CD4-positive, alpha-beta memory T cell (primary cell): ENCODE measurements around the gene SCD5. TPM values are rescaled to one million over a fixed set of nuclear protein-coding genes. Genes with fewer than 3 reads are reported as not detected.

Experiments
- CTCF ChIA-PET: fragments of 350-600 bp; sonication (Branson Sonifier 250); formaldehyde crosslinking; loops from one replicate; lab custom pipeline; 2021; ENCODE audit warnings: inconsistent platforms; ENCODE audit not compliant: partially characterized antibody; lab: Charles Lee
- POLR2A ChIA-PET: fragments of 350-600 bp; sonication (Branson Sonifier 250); formaldehyde crosslinking; loops from one replicate; lab custom pipeline; 2021; ENCODE audit not compliant: partially characterized antibody; lab: Charles Lee
- DNase-seq, 5 donors: peaks; one replicate each; pipeline versions ENCODE4 v3.0.0 to v3.0.0-alpha.2; 2020 to 2022; ENCODE audit warnings: mixed read lengths in 1 of 5
- H3K27ac ChIP-seq: one replicate; pipeline ENCODE4 v1.7.0; 2013; ENCODE audit warnings: low read depth, low read length
- H3K27me3 ChIP-seq: 2 replicates; pipeline ENCODE4 v1.7.0; 2013; ENCODE audit warnings: mild to moderate bottlenecking, low read length, moderate library complexity; ENCODE audit not compliant: insufficient read depth
- H3K36me3 ChIP-seq: 2 replicates; pipeline ENCODE4 v1.7.0; 2013; ENCODE audit warnings: mild to moderate bottlenecking, low read length, moderate library complexity; ENCODE audit not compliant: insufficient read depth
- H3K4me1 ChIP-seq: 2 replicates; pipeline ENCODE4 v1.7.0; 2013; ENCODE audit warnings: mild to moderate bottlenecking, low read length, moderate library complexity; ENCODE audit not compliant: insufficient read depth
- H3K4me3 ChIP-seq, 2 donors: one replicate each; pipeline ENCODE4 v1.7.0; 2013; ENCODE audit warnings: low read length in 2 of 2, mild to moderate bottlenecking in 1 of 2
- H3K9me3 ChIP-seq, 2 donors: one replicate each; pipeline ENCODE4 v1.7.0; 2013; ENCODE audit warnings: low read length in 2 of 2, control low read depth in 1 of 2; ENCODE audit not compliant: control insufficient read depth in 1 of 2
- H3K27ac Mint-ChIP-seq, 7 donors: one replicate each; pipeline ENCODE4 v1.8.0; 2020 to 2021; ENCODE audit warnings: mixed read lengths in 7 of 7, mild to moderate bottlenecking in 6 of 7, inconsistent platforms in 3 of 7, moderate library complexity in 3 of 7
- H3K27me3 Mint-ChIP-seq, 2 donors: one replicate each; pipeline ENCODE4 v1.8.0; 2020 to 2021; ENCODE audit warnings: mixed read lengths in 2 of 2
- H3K36me3 Mint-ChIP-seq, 2 donors: one replicate each; pipeline ENCODE4 v1.8.0; 2020 to 2021; ENCODE audit warnings: mixed read lengths in 2 of 2, inconsistent platforms in 1 of 2, mild to moderate bottlenecking in 1 of 2
- H3K4me1 Mint-ChIP-seq, 4 donors: one replicate each; pipeline ENCODE4 v1.8.0; 2020 to 2021; ENCODE audit warnings: mixed read lengths in 4 of 4, mild to moderate bottlenecking in 1 of 4
- H3K4me3 Mint-ChIP-seq, 8 donors: one replicate each; pipeline ENCODE4 v1.8.0; 2020 to 2021; ENCODE audit warnings: mixed read lengths in 8 of 8, mild to moderate bottlenecking in 7 of 8, moderate library complexity in 6 of 8, inconsistent platforms in 3 of 8
- H3K9me3 Mint-ChIP-seq, 8 donors: one replicate each; pipeline ENCODE4 v1.8.0; 2020 to 2021; ENCODE audit warnings: mixed read lengths in 8 of 8, mild to moderate bottlenecking in 5 of 8, inconsistent platforms in 3 of 8, moderate library complexity in 1 of 8
- intact Hi-C: fragments of 100-400 bp; cut with micrococcal nuclease; formaldehyde crosslinking; loops from one replicate; pipeline ENCODE4 v1.15.1; 2023
- polyA plus RNA-seq, 2 donors: library from polyadenylated mRNA; unstranded; fragments of 300-500 nt; fragmentation: Illumina TruSeq; gene quantifications; one replicate each; pipeline ENCODE4 v1.2.3, GENCODE V29; 2021
- total RNA-seq, 2 experiments: library from RNA; stranded (reverse); gene quantifications; one replicate each; pipeline ENCODE4 v1.2.3, GENCODE V29; 2021

SCD5 gene
- total and polyA plus RNA-seq, 4 experiments from 2014 or later, result 1.8 TPM; not detected in 3

GRCh38 chr4:82758701-82759685 lies 39.6 kb downstream of the SCD5 start:
- Mint-ChIP-seq H3K9me3 (peaks cover 0 to 7% (median 2%) of the 10 kb centered on the region in 8 donors), H3K27ac (peak overlapping the region in 1 of 7 donors; percentile 53), H3K36me3 (no peaks in the 10 kb centered on the region), H3K4me1 (no peaks in the 10 kb centered on the region), H3K4me3 (no peak overlapping the region), H3K27me3 (peaks cover 4 to 14% of the 10 kb centered on the region in 2 donors)
- Histone ChIP-seq H3K27ac (no peak overlapping the region), H3K27me3 (no peaks in the 10 kb centered on the region), H3K4me3 (no peak overlapping the region), H3K4me1 (no peaks in the 10 kb centered on the region), H3K9me3 (no peaks in the 10 kb centered on the region), H3K36me3 (no peaks in the 10 kb centered on the region)
- ChIA-PET POLR2A (no interaction called here), CTCF (no interaction called here)
- intact Hi-C loops, result no loop called here
- no peak for DNase-seq

GRCh38 chr4:82756061-82756460 lies 42.5 kb downstream of the SCD5 start:
- Histone ChIP-seq H3K27me3 (no peaks in the 10 kb centered on the region), H3K4me1 (no peaks in the 10 kb centered on the region), H3K4me3 (no peak overlapping the region), H3K36me3 (no peaks in the 10 kb centered on the region), H3K27ac (no peak overlapping the region), H3K9me3 (no peaks in the 10 kb centered on the region)
- no peaks in the 10 kb centered on the region for H3K4me1 Mint-ChIP-seq
- H3K27ac Mint-ChIP-seq, result no peak overlapping the region
- ChIA-PET CTCF (no interaction called here), POLR2A (no interaction called here)
- no peaks in the 10 kb centered on the region for H3K36me3 Mint-ChIP-seq
- DNase-seq, result no peak
- no peak overlapping the region for H3K4me3 Mint-ChIP-seq
- H3K9me3 Mint-ChIP-seq, result peaks cover 0 to 2% (median 0%) of the 10 kb centered on the region in 8 donors
- H3K27me3 Mint-ChIP-seq, result peaks cover 2 to 17% of the 10 kb centered on the region in 2 donors
- intact Hi-C loops, result no loop called here

DNA sequence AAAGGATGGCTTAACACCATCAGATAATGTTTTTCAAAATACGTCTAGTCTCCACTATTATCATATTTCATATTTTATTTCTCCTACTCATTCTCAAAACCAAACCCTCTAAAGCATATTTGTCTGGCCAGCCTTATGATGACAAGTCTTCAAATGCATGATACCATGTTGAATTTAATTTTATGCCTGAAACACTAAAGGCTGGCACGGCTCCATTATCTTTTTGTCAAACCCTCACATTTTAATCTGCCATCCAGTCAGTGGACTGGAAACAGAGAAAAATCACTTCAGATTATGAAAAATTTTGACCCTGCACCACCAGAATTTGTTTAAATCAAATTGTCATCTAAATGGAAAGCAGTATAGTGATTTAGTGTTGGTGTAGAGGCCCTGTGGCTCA lies 42.9 kb downstream of the SCD5 start:
- ChIA-PET POLR2A (no interaction called here), CTCF (no interaction called here)
- Histone ChIP-seq H3K4me3 (no peak overlapping the region), H3K27me3 (no peaks in the 10 kb centered on the region), H3K36me3 (no peaks in the 10 kb centered on the region), H3K4me1 (no peaks in the 10 kb centered on the region), H3K9me3 (no peaks in the 10 kb centered on the region), H3K27ac (no peak overlapping the region)
- Mint-ChIP-seq H3K27me3 (peaks cover 2 to 19% of the 10 kb centered on the region in 2 donors), H3K36me3 (no peaks in the 10 kb centered on the region), H3K9me3 (peaks cover 0 to 2% (median 0%) of the 10 kb centered on the region in 8 donors), H3K27ac (no peak overlapping the region), H3K4me3 (no peak overlapping the region), H3K4me1 (no peaks in the 10 kb centered on the region)
- no peak for DNase-seq
- intact Hi-C loops, result no loop called here

GRCh38 chr4:82754513-82755165 lies 44.0 kb downstream of the SCD5 start:
- Histone ChIP-seq H3K27me3 (no peaks in the 10 kb centered on the region), H3K36me3 (no peaks in the 10 kb centered on the region), H3K4me3 (no peak overlapping the region), H3K4me1 (no peaks in the 10 kb centered on the region), H3K9me3 (no peaks in the 10 kb centered on the region), H3K27ac (no peak overlapping the region)
- Mint-ChIP-seq H3K27ac (no peak overlapping the region), H3K9me3 (peaks cover 0 to 2% (median 0%) of the 10 kb centered on the region in 8 donors), H3K27me3 (peaks cover 2 to 14% of the 10 kb centered on the region in 2 donors), H3K36me3 (no peaks in the 10 kb centered on the region), H3K4me3 (no peak overlapping the region), H3K4me1 (no peaks in the 10 kb centered on the region)
- DNase-seq, result no peak
- ChIA-PET CTCF (no interaction called here), POLR2A (no interaction called here)
- intact Hi-C loops, result no loop called here

- DNase-seq, result no peak
- no peaks in the 10 kb centered on the region for H3K9me3 ChIP-seq
- no peak overlapping the region for H3K27ac ChIP-seq
- Mint-ChIP-seq H3K4me3 (no peak overlapping the region), H3K27ac (no peak overlapping the region), H3K4me1 (no peaks in the 10 kb centered on the region), H3K36me3 (no peaks in the 10 kb centered on the region), H3K9me3 (peaks cover 0 to 2% (median 0%) of the 10 kb centered on the region in 8 donors), H3K27me3 (peaks cover 2 to 13% of the 10 kb centered on the region in 2 donors)
- ChIA-PET POLR2A (no interaction called here), CTCF (no interaction called here)
- intact Hi-C loops, result no loop called here
- no peaks in the 10 kb centered on the region for H3K36me3 ChIP-seq
- H3K27me3 ChIP-seq, result no peaks in the 10 kb centered on the region
- no peaks in the 10 kb centered on the region for H3K4me1 ChIP-seq
- no peak overlapping the region for H3K4me3 ChIP-seq
Measured at GRCh38 chr4:82753725-82754410, 44.7 kb downstream of the SCD5 start.

- H3K4me1 Mint-ChIP-seq, result no peaks in the 10 kb centered on the region
- no peak overlapping the region for H3K4me3 ChIP-seq
- H3K9me3 ChIP-seq, result no peaks in the 10 kb centered on the region
- ChIA-PET POLR2A (no interaction called here), CTCF (no interaction called here)
- no peak overlapping the region for H3K27ac Mint-ChIP-seq
- peaks cover 0 to 2% (median 0%) of the 10 kb centered on the region in 8 donors for H3K9me3 Mint-ChIP-seq
- no peaks in the 10 kb centered on the region for H3K4me1 ChIP-seq
- intact Hi-C loops, result no loop called here
- no peaks in the 10 kb centered on the region for H3K27me3 ChIP-seq
- no peaks in the 10 kb centered on the region for H3K36me3 Mint-ChIP-seq
- peaks cover 2 to 13% of the 10 kb centered on the region in 2 donors for H3K27me3 Mint-ChIP-seq
- H3K36me3 ChIP-seq, result no peaks in the 10 kb centered on the region
- H3K27ac ChIP-seq, result no peak overlapping the region
- no peak for DNase-seq
- no peak overlapping the region for H3K4me3 Mint-ChIP-seq
Measured at GRCh38 chr4:82753238-82753637, 45.4 kb downstream of the SCD5 start.
